GM12864 (cell line): ENCODE results near the gene CCDC191.
A peak's percentile ranks its signal among the peaks of the same experiment; 100 is the strongest.

ENCODE experiments used
- DNase-seq: peaks from one replicate; pipeline ENCODE4 v3.0.0-alpha.2; 2011; ENCODE audit warnings: low read depth
- H3K4me3 ChIP-seq: 2 replicates; pipeline ENCODE4 v1.5.1; 2011; ENCODE audit warnings: mild to moderate bottlenecking, low read depth, low read length, control low read depth
- TF ChIP-seq, protein P1 (sequence below): IDR thresholded peaks from 2 replicates; pipeline ENCODE4 v1.5.1; 2011; ENCODE audit warnings: low read depth, mild to moderate bottlenecking, moderate library complexity, low read length, control low read depth, inconsistent platforms; ENCODE audit errors: missing control alignments

Gene CCDC191, protein sequence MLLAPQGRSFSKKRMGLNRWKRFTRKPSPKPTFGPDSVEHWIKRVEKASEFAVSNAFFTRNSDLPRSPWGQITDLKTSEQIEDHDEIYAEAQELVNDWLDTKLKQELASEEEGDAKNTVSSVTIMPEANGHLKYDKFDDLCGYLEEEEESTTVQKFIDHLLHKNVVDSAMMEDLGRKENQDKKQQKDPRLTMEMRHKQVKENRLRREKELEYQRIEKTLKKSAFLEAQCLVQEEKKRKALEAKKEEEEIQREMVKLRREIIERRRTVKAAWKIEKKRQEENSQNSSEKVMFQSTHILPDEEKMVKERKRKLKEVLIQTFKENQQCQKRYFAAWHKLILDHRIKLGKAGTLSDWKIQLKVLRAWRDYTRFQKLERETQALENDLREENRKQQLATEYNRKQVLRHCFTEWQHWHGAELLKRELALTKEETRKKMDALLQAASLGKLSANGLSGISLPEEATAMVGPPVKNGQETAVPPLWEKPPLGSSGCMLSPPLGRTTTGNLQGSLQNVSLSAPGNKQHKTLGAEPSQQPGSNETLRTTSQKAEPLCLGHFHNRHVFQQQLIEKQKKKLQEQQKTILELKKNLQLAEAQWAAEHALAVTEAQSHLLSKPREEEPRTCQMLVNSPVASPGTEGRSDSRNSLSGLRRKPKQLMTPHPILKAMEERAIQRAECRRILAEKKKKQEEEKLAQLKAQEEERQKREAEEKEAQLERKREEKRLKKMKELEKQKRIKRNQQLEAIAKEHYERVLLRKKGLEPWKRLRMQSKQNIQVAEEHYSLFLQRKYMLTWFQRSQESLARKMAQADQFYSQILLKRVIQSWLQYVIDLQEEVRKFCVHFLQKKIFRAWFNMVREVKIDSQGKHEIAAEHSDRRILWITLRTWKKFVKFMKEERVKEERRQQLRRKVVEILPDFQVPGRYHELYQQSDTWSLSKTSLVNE

DNA sequence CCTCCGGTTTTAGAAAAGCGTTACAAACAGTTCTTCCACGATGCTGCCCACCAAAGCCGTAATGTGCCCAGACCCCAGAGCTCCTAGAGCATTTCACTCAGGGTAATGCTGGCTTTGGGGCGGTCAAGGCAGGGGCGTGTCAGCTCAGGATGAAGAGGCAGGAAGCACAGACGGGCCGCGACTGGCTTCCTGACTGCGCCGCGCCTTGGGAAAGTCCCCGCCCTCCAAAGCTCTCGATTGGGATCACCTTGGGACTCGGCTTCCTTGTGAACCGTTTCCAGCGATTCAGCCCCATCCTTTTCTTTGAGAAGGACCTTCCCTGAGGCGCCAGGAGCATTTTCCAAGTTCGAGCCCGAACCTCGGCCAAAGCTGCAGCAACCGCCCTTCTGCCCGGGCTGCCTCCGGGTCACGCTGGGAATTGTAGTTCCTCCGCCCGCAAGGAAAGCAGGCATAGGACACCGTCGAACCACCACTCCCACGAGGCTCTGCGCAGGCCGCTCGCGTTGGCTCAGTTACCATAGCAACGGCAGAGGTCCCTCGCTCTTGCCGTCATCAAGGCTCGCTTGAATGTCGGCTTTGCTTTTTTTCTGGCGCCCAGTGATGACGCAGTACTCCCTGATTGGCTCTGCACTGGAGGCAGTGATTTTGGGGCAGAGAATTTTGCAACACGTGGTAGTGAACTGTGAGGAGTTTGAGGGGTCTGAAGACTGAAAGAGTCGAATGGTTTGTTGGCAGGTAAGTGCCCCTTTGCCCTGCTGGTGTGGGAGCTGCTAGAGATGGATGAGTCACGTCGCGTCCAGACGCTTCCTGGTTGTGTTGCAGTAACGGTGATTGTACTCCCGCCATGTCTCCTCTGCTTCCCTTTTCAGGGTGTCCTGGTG is at the start of gene CCDC191, which contains the start of gene QTRT2:
Gene CCDC191 (minus strand): TSS at position 397 of the 881 bp plus-strand sequence. CDS start 60 bp downstream, at position 337.
Gene QTRT2 (plus strand): TSS at position 608 of the 881 bp plus-strand sequence. CDS start 8,521 bp downstream, outside the sequence.
- DNase-seq = peak; percentile 98
- TF ChIP-seq, protein P1, sequence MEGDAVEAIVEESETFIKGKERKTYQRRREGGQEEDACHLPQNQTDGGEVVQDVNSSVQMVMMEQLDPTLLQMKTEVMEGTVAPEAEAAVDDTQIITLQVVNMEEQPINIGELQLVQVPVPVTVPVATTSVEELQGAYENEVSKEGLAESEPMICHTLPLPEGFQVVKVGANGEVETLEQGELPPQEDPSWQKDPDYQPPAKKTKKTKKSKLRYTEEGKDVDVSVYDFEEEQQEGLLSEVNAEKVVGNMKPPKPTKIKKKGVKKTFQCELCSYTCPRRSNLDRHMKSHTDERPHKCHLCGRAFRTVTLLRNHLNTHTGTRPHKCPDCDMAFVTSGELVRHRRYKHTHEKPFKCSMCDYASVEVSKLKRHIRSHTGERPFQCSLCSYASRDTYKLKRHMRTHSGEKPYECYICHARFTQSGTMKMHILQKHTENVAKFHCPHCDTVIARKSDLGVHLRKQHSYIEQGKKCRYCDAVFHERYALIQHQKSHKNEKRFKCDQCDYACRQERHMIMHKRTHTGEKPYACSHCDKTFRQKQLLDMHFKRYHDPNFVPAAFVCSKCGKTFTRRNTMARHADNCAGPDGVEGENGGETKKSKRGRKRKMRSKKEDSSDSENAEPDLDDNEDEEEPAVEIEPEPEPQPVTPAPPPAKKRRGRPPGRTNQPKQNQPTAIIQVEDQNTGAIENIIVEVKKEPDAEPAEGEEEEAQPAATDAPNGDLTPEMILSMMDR = no peak
- H3K4me3 ChIP-seq = peak within 1 kb of the TSS; percentile 71

DNA sequence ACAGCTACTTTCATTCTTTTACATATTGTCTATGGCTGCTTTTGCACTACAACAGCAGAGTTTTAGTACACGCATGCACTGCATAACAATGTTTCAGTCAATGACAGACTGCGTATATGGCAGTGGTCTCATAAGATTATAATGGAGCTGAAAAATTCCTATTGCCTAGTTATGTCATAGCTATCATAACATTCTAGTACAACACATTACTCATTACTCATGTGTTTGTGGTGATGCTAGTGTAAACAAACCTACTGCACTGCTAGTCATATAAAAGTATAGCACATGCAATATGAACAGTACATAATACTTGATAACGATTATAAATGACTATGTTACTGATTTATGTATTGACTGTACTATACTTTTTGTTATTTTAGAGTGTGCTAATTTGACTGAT is 48.1 kb upstream of the CCDC191 start:
- TF ChIP-seq, protein P1 = no peak
- H3K4me3 ChIP-seq = no peak overlapping the region
- no peak for DNase-seq

DNA sequence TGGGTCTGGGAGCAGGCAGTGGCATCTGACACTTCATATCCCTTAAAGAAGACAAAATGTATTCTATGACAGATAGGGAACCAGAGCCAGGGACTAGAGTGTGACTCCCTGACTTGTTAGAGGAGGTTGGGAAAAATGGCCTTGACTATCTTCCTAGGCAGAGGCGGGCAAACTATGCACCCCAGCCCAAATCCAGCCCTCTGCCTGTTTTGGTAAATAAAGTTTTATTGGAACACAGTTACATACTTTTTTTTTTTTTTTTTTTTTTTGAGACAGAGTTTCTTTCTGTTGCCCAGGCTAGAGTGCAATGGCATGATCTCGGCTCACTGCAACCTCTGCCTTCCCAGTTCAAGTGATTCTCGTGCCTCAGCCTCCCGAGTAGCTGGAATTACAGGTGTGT is 47.5 kb upstream of the CCDC191 start:
- DNase-seq = no peak
- TF ChIP-seq, protein P1 = no peak
- H3K4me3 ChIP-seq = no peak overlapping the region

DNA sequence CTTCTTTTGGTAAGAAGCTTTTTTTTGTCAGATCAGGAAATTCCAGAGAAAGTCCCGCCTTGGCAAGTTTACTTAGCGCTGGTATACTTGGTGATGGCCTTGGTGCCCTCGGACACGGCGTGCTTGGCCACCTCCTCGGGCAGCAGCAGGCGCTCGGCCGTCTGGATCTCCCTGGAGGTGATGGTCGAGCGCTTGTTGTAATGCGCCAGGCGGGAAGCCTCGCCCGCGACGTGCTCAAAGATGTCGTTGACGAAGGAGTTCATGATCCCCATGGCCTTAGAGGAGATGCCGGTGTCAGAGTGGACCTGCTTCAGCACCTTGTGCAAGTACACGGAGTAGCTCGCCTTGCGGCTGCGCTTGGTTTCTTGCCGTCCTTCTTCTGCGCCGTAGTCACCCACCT is 46.9 kb upstream of the CCDC191 start:
- TF ChIP-seq, protein P1 = no peak
- DNase-seq = no peak
- no peak overlapping the region for H3K4me3 ChIP-seq

DNA sequence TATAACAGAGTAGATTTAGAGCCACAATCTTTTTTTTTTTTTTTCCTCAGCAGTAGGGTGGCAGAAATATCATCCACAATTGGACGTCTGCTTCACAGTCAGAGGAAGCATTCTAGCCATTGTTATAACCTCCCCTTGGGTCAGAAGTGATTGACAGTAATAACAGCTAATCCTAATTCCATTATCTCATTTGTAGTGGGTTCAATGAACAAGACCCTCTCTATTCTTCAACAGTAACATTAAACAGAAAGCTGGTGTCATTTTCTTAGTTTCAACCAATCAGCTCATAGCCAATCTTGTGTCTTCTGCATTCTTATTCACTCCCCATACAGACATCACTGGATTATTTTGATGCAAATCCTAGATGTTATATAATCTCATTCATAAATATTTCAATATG is 44.8 kb upstream of the CCDC191 start:
- TF ChIP-seq, protein P1 = no peak
- H3K4me3 ChIP-seq = no peak overlapping the region
- no peak for DNase-seq

DNA sequence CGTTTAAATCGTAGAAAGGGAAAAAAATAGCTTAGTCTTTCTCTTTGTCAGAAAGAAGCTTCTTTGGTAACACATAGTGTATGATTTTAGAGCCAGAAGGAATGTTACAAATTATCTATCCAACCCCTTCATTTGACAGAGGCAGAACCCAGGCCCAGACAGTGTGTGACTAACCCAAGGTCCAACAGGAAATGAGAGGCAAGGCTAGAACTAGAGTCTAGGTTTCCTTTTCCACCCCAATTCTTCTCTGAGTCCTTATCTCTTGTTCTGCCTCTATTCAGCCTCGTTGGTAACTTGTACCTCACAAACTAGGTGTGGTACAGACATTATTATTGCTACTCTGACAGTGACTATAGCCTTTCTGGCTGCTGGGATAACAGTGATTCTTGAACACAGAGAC is 39.5 kb upstream of the CCDC191 start:
- no peak for DNase-seq
- H3K4me3 ChIP-seq = no peak overlapping the region
- TF ChIP-seq, protein P1 = no peak
